Measurements from ENCODE around the gene CTNNBIP1. TPM values are rescaled to one million over a fixed set of nuclear protein-coding genes. Genes with fewer than 3 reads are reported as not detected.

The CTNNBIP1 gene, protein sequence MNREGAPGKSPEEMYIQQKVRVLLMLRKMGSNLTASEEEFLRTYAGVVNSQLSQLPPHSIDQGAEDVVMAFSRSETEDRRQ
- 1 to 10 TPM; 9.0 to 9.6 TPM for total RNA-seq

DNA sequence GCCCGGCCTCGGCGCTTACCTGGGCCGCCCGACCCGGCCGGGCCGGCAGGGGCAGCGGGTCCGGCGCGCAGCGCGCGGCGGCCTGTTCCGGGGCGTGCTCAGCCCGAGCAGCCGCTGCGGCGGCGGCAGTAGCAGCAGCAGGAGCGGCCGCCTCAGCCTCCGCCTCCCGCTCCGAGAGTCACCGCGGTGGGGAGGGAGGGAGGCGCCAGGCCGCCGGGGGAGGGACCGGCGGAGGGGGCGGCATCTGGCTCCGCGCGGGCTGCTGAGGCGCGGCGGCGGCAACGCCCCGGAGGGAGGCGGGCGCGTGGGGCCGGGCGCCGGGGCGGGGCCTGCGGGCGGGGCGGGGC, at the start of gene CTNNBIP1:
Gene CTNNBIP1, minus strand, starts transcription at position 194 of the 347 bp plus-strand sequence. CDS start 38,205 bp downstream, outside the sequence.
- ATAC-seq, result no peak
- Mint-ChIP-seq H3K36me3 (ENCODE audit: low read depth) (no peaks in the 10 kb centered on the region), H3K27me3 (no peaks in the 10 kb centered on the region), H3K9me3 (no peaks in the 10 kb centered on the region), H3K27ac (peak within 1 kb of the TSS; percentile 98), H3K4me1 (ENCODE audit: low read depth) (peaks cover 27% of the 10 kb centered on the region), H3K4me3 (peak within 1 kb of the TSS; percentile 96)
- TF ChIP-seq CTCF (IDR thresholded peaks at IDR 0.05), result no peak
- ChIA-PET POLR2A (no interaction called here), CTCF (interaction anchor here (1.1 to 1.2 kb wide), 2 partner anchors 36 to 40 kb away, joined by 3 to 5 read pairs; no protein-coding TSS in a partner anchor)
- intact Hi-C loops (cut with micrococcal nuclease), result no loop called here
- DNase-seq, result no peak

DNA sequence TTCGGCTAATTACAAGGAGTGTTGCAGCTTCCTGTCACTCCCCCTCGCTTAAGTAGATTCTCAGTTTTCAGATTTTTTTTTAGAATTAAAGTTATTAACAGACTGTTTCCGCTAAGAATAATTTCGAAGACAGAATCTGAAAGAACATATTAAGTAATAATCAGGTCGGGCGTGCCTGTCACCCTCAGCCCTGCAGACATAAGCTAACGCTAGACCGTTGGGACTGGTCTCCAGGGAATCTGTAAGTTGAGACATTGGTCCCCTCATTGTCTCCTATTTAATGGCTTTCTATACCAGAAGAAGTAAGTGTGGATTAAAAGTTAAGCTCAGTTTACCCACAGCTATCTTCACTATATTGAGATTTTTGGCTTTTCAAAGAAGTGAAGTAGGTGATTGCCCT, 47.7 kb upstream of the CTNNBIP1 start:
- ChIA-PET POLR2A (interaction anchor here (1.0 kb wide), 1 partner anchor 14 kb away, joined by 3 read pairs; the partner anchor contains the start of genes LZIC and NMNAT1), CTCF (interaction anchor here (1.1 kb wide), 1 partner anchor 14 kb away, joined by 3 read pairs; the partner anchor contains the start of genes LZIC and NMNAT1)
- no peaks in the 10 kb centered on the region for H3K36me3 Mint-ChIP-seq (ENCODE audit: low read depth)
- DNase-seq (no peak), ATAC-seq (no peak)
- no peaks in the 10 kb centered on the region for H3K4me1 Mint-ChIP-seq (ENCODE audit: low read depth)
- no peaks in the 10 kb centered on the region for H3K27me3 Mint-ChIP-seq
- H3K9me3 Mint-ChIP-seq, result no peaks in the 10 kb centered on the region
- no peak for TF ChIP-seq CTCF (IDR thresholded peaks at IDR 0.05)
- H3K27ac Mint-ChIP-seq, result no peak overlapping the region
- H3K4me3 Mint-ChIP-seq, result no peak overlapping the region
- intact Hi-C loops (cut with micrococcal nuclease), result no loop called here

DNA sequence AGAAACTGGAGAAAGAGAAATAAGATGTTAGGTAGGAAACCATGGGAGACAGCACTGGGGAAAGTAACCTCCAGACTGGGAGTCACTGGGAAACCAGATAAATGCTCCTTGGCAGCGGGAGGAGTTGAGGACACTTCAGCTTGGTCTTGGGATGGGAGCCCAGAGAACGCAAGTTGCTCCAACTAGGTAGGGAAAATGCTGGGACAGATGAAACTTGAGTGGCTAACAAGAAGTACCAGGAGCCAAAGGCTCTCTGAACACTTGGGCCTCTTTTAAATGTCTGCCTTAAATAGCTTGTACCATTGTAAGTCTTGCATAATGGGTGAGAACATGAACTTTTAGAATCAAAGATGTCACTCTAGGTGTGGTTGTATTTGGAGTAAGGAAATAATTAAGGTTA, 36.2 kb upstream of the CTNNBIP1 start:
- DNase-seq (no peak), ATAC-seq (no peak)
- H3K9me3 Mint-ChIP-seq, result no peaks in the 10 kb centered on the region
- TF ChIP-seq CTCF (IDR thresholded peaks at IDR 0.05), result no peak
- H3K27me3 Mint-ChIP-seq, result no peaks in the 10 kb centered on the region
- no peak overlapping the region for H3K4me3 Mint-ChIP-seq
- no peak overlapping the region for H3K27ac Mint-ChIP-seq
- H3K4me1 Mint-ChIP-seq (ENCODE audit: low read depth), result peaks cover 24% of the 10 kb centered on the region
- H3K36me3 Mint-ChIP-seq (ENCODE audit: low read depth), result peaks cover 12% of the 10 kb centered on the region
- ChIA-PET CTCF (interaction anchor here (1.1 to 8.3 kb wide), 2 partner anchors 71 to 76 kb away, joined by 3 to 68 read pairs; no protein-coding TSS in a partner anchor), POLR2A (no interaction called here)
- intact Hi-C loops (cut with micrococcal nuclease), result loop anchor here (10.0 kb wide), 1 partner anchor 88 kb away; the partner anchor contains the start of gene UBE4B

DNA sequence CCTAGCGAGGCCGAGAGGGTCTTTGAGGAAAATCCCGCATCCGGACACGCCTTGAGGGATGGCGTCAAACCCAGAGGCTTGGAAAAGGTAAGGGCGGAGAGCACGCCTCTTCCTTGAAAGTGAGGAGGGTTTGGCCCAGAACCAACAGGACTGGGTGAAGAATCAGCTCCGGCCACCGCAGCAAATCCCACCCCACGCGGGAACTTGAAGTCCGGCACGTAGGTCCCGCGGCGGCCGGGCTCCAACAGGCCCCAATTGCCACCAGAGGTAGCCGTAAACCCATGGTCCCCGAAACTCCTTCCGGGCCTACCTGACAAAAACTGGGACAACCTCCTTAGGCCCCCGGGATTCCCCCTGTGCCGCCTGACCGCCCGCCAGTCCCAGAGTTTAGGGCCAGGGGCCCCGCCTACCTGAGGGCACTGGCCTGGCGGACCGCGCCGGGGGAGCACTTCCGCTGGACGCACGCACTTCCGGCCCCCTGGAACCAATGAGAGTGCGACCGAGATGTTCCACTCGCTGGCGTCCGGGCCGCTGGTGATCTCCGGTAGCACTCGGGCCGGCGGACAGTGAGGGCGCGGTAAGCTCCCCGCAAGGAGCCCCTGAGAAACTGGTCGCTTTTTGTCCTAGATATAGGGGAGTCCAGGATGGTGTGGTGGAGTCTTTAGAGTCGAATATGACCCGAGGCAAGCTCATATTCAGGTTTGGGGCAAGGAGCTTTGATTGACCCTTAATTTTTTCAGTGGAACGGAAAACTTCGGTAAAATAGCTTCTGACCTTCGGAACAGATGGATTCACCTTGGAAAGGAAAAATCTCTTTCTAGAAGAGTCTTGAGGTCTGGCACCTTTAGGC, 33.1 kb upstream of the CTNNBIP1 start, which contains the start of the genes LZIC and NMNAT1:
Gene LZIC, minus strand, starts transcription at position 453 of the 850 bp plus-strand sequence. CDS start 6,772 bp downstream, outside the sequence.
Gene NMNAT1, plus strand, starts transcription at position 537 of the 850 bp plus-strand sequence. CDS start 28,599 bp downstream, outside the sequence.
- POLR2A ChIA-PET, result interaction anchor here (0.6 to 1.4 kb wide), 17 partner anchors 9 to 487 kb away, joined by 3 to 8 read pairs (median 3); partner anchors contain the start of genes CENPS, TMEM201 and UBE4B

More for the DNA sequence above, 33.1 kb upstream of the CTNNBIP1 start, which contains the start of the genes LZIC and NMNAT1:
- peak; percentile 95 for DNase-seq
- CTCF ChIA-PET, result interaction anchor here (0.8 to 8.3 kb wide), 9 partner anchors 14 to 265 kb away, joined by 3 to 68 read pairs (median 4); no protein-coding TSS in a partner anchor
- peak; percentile 97 for ATAC-seq
- peaks cover 12% of the 10 kb centered on the region for H3K36me3 Mint-ChIP-seq (ENCODE audit: low read depth)
- H3K27me3 Mint-ChIP-seq, result no peaks in the 10 kb centered on the region
- H3K27ac Mint-ChIP-seq, result peak within 1 kb of the TSS; percentile 92
- H3K4me1 Mint-ChIP-seq (ENCODE audit: low read depth), result peaks cover 20% of the 10 kb centered on the region
- intact Hi-C loops (cut with micrococcal nuclease), result loop anchor here (2.0 to 10.0 kb wide), 2 partner anchors 68 to 92 kb away; partner anchors contain the start of gene UBE4B
- no peaks in the 10 kb centered on the region for H3K9me3 Mint-ChIP-seq
- peak within 1 kb of the TSS; percentile 98 for H3K4me3 Mint-ChIP-seq
- no peak for TF ChIP-seq CTCF (IDR thresholded peaks at IDR 0.05)
